Measurements from ENCODE around the gene RFESD. TPM values are rescaled to one million over a fixed set of nuclear protein-coding genes. Genes with fewer than 3 reads are reported as not detected.

Gene RFESD
- total RNA-seq, 4 donors from 2014 or later = 0.89 to 2.6 (median 1.8) TPM

GRCh38 chr5:95620030-95620869 lies 26.3 kb upstream of the RFESD start, which contains the start of gene GPR150:
Gene GPR150 (plus strand): TSS chr5:95620087. CDS start chr5:95620276, 189 bp downstream.
- Histone ChIP-seq H3K9me3 (no peaks in the 10 kb centered on the region), H3K27ac (peak within 1 kb of the TSS in 1 of 4 donors; percentile 65), H3K4me3 (peak within 1 kb of the TSS; percentile 39 to 60), H3K27me3 (peaks cover 34% of the 10 kb centered on the region), H3K4me1 (peaks cover 0 to 25% (median 18%) of the 10 kb centered on the region in 3 donors), H3K36me3 (no peaks in the 10 kb centered on the region)
- no peak for TF ChIP-seq POLR2A (IDR thresholded peaks at IDR 0.05)
- peak in 1 of 4 experiments; percentile 9 for TF ChIP-seq CTCF (IDR thresholded peaks at IDR 0.05)
- TF ChIP-seq EP300 (IDR thresholded peaks at IDR 0.05) = no peak
- no peak for TF ChIP-seq POLR2AphosphoS5 (IDR thresholded peaks at IDR 0.05)
- peak; percentile 76 for ATAC-seq
- WGBS, 2 donors (ENCODE audit: low coverage in 1 of 2) = 2 to 8% methylated on average over 7 to 15 of the region's 85 CpGs

GRCh38 chr5:95620870-95621838 lies 25.4 kb upstream of the RFESD start:
- H3K4me3 ChIP-seq = peak overlapping the region; percentile 16 to 60
- 47 to 55% methylated on average over 3 to 4 of the region's 92 CpGs for WGBS, 2 donors (ENCODE audit: low coverage in 1 of 2)
- peak; percentile 54 for ATAC-seq
- peaks cover 0 to 25% (median 18%) of the 10 kb centered on the region in 3 donors for H3K4me1 ChIP-seq
- H3K27me3 ChIP-seq = peaks cover 34% of the 10 kb centered on the region
- H3K27ac ChIP-seq = peak overlapping the region in 1 of 4 donors; percentile 65
- no peaks in the 10 kb centered on the region for H3K9me3 ChIP-seq
- no peaks in the 10 kb centered on the region for H3K36me3 ChIP-seq
- TF ChIP-seq EP300 (IDR thresholded peaks at IDR 0.05) (no peak), POLR2AphosphoS5 (IDR thresholded peaks at IDR 0.05) (no peak), POLR2A (IDR thresholded peaks at IDR 0.05) (no peak), CTCF (IDR thresholded peaks at IDR 0.05) (no peak)

- no peak overlapping the region for H3K4me3 ChIP-seq
- no peaks in the 10 kb centered on the region for H3K9me3 ChIP-seq
- TF ChIP-seq CTCF (IDR thresholded peaks at IDR 0.05) (no peak), EP300 (IDR thresholded peaks at IDR 0.05) (no peak), POLR2AphosphoS5 (IDR thresholded peaks at IDR 0.05) (no peak), POLR2A (IDR thresholded peaks at IDR 0.05) (no peak)
- H3K27me3 ChIP-seq = peaks cover 34% of the 10 kb centered on the region
- 53 to 57% methylated on average over 5 to 7 of the region's 8 CpGs for WGBS, 2 donors (ENCODE audit: low coverage in 1 of 2)
- ATAC-seq = no peak
- no peaks in the 10 kb centered on the region for H3K36me3 ChIP-seq
- H3K27ac ChIP-seq = no peak overlapping the region
- H3K4me1 ChIP-seq = peaks cover 0 to 25% (median 18%) of the 10 kb centered on the region in 3 donors
These were observed 24.5 kb upstream of the RFESD start for GRCh38 chr5:95621839-95622629.

GRCh38 chr5:95623706-95624105 lies 22.9 kb upstream of the RFESD start:
- H3K27ac ChIP-seq = no peak overlapping the region
- no peak for TF ChIP-seq POLR2A (IDR thresholded peaks at IDR 0.05)
- no peak for TF ChIP-seq EP300 (IDR thresholded peaks at IDR 0.05)
- TF ChIP-seq POLR2AphosphoS5 (IDR thresholded peaks at IDR 0.05) = no peak
- no peak for TF ChIP-seq CTCF (IDR thresholded peaks at IDR 0.05)
- ATAC-seq = no peak
- H3K27me3 ChIP-seq = peaks cover 29% of the 10 kb centered on the region
- WGBS, 2 donors (ENCODE audit: low coverage in 1 of 2) = 90 to 94% methylated on average over 5 of the region's 5 CpGs
- no peaks in the 10 kb centered on the region for H3K36me3 ChIP-seq
- H3K4me3 ChIP-seq = no peak overlapping the region
- peaks cover 0 to 25% (median 18%) of the 10 kb centered on the region in 3 donors for H3K4me1 ChIP-seq
- H3K9me3 ChIP-seq = no peaks in the 10 kb centered on the region
